ENCODE data around the gene CDC45.

The CDC45 gene, protein sequence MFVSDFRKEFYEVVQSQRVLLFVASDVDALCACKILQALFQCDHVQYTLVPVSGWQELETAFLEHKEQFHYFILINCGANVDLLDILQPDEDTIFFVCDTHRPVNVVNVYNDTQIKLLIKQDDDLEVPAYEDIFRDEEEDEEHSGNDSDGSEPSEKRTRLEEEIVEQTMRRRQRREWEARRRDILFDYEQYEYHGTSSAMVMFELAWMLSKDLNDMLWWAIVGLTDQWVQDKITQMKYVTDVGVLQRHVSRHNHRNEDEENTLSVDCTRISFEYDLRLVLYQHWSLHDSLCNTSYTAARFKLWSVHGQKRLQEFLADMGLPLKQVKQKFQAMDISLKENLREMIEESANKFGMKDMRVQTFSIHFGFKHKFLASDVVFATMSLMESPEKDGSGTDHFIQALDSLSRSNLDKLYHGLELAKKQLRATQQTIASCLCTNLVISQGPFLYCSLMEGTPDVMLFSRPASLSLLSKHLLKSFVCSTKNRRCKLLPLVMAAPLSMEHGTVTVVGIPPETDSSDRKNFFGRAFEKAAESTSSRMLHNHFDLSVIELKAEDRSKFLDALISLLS

DNA sequence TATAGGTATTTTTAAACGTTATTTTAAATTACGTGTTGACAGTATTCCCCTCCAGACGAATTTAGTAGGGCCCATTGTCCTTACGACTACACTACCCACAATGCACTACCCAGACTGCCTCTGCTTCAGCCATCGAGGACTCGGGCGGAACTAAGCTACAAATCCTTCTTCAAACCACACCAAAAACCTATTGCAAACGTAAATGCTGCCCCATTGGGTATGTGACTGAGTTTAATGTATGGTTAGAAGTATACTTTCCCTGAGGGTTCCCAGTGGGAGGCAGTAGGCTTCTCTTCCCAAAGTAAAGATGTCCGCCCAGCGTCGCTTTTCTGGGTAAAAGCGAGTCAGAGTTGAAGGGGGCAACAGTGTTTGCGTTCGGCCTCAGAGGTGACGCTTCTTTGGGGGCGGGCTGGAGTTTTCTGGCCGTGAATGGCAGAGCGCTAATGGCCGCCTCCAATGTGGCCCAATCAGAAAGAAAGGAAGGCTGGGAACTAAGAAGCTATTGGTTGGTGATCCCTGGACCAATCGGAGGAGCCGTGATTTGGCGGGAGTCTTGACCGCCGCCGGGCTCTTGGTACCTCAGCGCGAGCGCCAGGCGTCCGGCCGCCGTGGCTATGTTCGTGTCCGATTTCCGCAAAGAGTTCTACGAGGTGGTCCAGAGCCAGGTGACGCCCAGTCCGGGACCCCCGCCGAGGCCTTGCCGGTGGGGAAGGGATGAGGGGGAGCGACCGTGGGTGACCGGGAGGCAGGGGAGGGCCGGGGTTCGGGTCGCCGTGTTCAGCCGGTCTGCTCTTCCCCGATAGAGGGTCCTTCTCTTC, at the start of gene CDC45:
Gene CDC45 (plus strand): TSS at position 566 of the 818 bp plus-strand sequence. CDS start 49 bp downstream, at position 615.
- TF ChIP-seq, protein P1, sequence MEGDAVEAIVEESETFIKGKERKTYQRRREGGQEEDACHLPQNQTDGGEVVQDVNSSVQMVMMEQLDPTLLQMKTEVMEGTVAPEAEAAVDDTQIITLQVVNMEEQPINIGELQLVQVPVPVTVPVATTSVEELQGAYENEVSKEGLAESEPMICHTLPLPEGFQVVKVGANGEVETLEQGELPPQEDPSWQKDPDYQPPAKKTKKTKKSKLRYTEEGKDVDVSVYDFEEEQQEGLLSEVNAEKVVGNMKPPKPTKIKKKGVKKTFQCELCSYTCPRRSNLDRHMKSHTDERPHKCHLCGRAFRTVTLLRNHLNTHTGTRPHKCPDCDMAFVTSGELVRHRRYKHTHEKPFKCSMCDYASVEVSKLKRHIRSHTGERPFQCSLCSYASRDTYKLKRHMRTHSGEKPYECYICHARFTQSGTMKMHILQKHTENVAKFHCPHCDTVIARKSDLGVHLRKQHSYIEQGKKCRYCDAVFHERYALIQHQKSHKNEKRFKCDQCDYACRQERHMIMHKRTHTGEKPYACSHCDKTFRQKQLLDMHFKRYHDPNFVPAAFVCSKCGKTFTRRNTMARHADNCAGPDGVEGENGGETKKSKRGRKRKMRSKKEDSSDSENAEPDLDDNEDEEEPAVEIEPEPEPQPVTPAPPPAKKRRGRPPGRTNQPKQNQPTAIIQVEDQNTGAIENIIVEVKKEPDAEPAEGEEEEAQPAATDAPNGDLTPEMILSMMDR (IDR thresholded peaks at IDR 0.05; ENCODE audit: borderline replicate concordance, insufficient read depth, low read depth, low read length) = no peak
- H3K4me3 ChIP-seq (ENCODE audit: low read depth, low read length) = peak within 1 kb of the TSS; percentile 88

DNA sequence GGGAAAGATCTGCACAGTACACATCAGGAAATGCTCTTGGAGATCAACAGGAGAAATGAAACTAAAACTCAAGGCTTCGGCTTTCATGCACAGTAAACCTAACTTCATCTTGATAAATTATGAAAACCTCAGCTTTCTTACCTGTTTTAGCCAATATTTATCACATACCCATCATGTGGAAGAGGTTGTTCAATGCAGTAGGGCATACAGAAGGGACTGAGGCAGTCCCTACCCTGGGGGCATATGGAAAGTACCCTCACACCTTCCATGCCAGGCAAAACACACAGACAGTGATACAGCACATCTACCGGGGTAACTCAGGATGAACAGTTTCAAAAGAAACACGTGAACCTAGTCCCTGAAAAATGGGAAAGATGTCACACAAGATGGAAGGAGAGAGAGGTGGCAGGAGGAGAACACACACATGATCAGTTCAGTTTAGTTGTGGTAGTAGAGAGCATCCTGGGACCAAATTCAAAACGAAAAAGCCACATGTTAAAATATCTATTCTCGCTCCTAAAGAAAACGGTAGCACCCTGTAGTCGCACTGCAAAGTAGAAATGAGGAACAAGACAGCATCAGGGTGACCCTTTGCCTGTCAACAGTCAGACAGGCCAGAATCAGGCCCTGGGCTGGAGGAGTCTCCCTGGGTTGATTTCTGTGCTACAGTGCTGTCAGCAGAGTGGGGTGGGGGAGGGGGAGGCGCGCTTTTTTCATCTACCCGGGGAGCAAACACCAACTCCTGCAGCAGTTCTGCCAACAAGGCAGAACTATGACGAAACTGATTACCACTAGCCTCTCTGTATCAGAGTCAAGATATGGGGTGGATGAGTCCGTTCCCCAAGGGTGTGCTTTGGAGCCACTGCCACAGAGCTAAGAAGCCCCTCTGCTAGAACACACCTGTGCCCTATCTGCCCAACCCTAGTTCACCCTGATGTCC, 49.5 kb upstream of the CDC45 start:
- peak overlapping the region; percentile 92 for H3K4me3 ChIP-seq (ENCODE audit: low read depth, low read length)
- TF ChIP-seq, protein P1 (IDR thresholded peaks at IDR 0.05; ENCODE audit: borderline replicate concordance, insufficient read depth, low read depth, low read length) = no peak

DNA sequence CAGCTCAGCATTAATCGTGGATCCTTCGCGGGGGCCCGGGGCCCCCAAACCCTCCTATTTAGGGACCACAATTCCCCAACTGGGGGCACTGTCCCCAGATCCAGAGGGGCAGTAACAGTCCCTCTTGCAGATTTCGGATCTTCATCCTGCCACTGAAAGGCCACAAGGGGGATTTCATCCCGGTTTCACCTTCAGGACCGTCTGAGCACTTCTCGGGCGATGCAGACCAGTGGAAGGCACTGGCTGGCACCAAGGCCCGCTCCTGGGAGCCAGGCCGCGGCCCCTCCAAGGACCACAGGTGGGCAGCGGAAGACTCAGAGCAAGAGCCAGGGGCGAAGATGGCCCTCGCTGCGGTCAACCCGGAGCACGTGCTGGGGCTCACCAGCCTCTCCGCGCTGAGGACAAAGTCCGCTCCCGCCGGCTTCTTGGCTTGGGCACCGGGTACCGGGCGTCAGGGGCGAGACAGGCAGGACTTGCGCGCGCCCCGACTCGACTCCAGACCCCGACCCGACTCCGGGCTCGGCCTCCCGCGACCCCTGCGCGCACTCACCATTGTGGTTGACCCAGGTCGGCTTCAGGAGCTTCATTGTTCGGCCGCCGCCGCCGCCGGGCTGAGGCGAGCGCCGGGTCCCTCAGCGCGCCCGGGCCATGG, 48.7 kb upstream of the CDC45 start:
- TF ChIP-seq, protein P1 (IDR thresholded peaks at IDR 0.05; ENCODE audit: borderline replicate concordance, insufficient read depth, low read depth, low read length) = no peak
- peak overlapping the region; percentile 92 for H3K4me3 ChIP-seq (ENCODE audit: low read depth, low read length)

DNA sequence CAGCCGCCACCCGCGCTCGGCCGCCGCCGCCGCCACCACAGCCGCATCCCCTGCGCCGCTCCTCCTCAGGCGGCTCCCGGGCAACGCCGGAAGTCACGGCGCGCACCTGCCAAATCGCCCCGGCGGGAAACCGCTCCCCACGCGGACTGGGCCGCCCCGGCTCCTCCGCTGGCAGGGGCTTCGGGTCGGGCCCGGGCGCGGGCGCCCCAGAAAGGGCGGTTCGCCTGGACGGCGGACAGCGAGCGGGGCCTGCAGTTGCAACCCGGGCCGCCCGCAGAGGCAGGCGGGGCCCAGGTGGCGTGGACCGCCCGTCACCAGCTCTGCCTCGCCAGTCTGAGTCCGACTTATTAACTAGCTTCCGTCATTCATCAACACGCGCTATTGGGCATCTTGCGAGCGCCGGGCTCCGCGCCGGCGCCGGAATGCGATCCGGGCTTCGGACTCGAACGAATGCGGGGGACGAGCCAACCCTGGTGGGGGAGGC, 48.0 kb upstream of the CDC45 start, which contains the start of gene HIRA:
Gene HIRA (minus strand): TSS at position 85 of the 484 bp plus-strand sequence. CDS start 257 bp downstream, outside the sequence.
- H3K4me3 ChIP-seq (ENCODE audit: low read depth, low read length) = peak within 1 kb of the TSS; percentile 92
- TF ChIP-seq, protein P1 (IDR thresholded peaks at IDR 0.05; ENCODE audit: borderline replicate concordance, insufficient read depth, low read depth, low read length) = no peak

DNA sequence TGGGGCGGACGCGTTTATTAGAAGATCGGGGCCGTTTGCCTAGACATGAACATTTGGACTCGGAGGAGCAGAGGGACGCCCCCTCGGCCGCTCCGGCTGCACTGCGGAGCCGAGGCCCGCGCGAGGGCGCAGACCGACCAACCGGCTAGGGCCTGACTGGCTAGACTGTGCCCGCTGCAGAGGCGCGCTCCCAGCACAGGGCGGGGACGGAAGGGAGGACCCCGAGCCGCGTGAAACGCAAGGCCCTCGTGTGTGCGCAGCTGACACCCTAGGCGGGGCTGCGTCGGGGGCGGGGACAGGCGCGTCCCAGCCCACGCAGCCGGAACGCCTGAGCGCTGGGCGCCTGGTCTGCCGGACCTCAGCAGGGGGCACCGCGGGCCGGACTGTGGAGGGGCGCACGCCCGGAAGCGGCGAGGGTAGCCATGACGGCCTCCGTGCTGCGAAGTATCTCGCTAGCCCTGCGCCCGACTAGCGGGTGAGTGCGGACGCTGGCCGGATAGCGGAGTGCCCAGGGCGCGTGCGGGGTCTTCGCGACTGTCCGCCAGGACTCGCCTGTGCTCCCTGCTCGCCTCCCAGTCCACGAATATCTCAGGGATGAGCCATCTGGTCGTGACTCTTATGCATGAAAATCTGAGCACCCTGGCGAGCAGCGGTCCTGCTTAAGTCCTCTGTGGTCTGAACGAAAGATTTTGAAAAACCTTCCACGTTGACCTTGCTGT, 47.4 kb upstream of the CDC45 start, which contains the start of gene MRPL40:
Gene MRPL40 (plus strand): TSS at position 413 of the 719 bp plus-strand sequence. CDS start 10 bp downstream, at position 423.
- TF ChIP-seq, protein P1 (IDR thresholded peaks at IDR 0.05; ENCODE audit: borderline replicate concordance, insufficient read depth, low read depth, low read length) = no peak
- H3K4me3 ChIP-seq (ENCODE audit: low read depth, low read length) = peak within 1 kb of the TSS; percentile 92

All from GM12875 (cell line).